HuH-7.5 (cell line): ENCODE data around the gene SPEG.

Experiments used
- DNase-seq: peaks from one replicate; pipeline ENCODE4 v3.0.0; 2011; ENCODE audit warnings: low spot score

The SPEG gene

GRCh38 chr2:219533930-219534661 is 99.5 kb downstream of the SPEG start:
- DNase-seq: no peak

GRCh38 chr2:219536425-219536824 is 101.8 kb downstream of the SPEG start:
- no peak for DNase-seq

DNA sequence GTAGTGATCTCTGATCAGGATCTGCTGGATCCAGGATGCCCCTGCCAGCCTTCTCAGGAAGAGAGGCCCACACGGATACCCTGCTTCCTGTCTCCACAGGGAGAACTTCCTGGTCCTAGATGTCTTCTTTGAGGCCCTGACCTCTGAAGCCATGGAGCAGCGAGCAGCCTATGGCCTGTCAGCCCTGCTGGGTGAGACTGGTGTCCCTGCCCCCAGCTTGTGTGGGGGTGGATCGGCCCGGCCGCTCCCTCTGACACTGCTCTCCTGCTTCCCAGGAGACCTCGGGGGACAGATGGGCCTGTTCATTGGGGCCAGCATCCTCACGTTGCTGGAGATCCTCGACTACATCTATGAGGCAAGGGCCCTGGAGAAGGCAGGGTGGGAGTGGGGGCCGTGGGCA is 102.3 kb downstream of the SPEG start:
- no peak for DNase-seq

GRCh38 chr2:219537657-219538488 is 103.2 kb downstream of the SPEG start:
- no peak for DNase-seq

DNA sequence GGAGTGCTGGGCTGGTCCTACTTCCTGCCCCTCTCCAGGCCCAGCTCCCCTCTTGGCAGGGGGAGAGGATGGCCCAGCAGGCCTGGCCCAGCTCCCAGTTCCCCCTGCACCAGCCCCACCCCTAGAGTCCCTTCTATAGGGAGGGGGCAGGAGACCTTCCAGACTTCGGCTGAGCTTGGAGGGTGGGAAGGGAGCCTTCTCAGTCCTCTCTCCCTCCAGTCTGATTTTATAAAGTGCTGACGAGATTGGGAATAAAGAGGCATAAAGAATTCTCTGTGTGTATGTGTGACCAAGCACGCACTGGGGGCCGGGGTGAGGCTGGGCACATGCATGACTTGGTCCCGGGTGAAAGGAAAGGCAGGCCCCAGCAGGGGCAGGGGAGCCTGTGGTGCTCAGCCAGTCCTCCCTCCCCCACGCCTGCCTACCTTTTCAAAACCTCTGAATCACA is 103.9 kb downstream of the SPEG start:
- DNase-seq: no peak

GRCh38 chr2:219538956-219539788 is 104.5 kb downstream of the SPEG start:
- no peak for DNase-seq

GRCh38 chr2:219539926-219540678 is 105.5 kb downstream of the SPEG start:
- DNase-seq: no peak

DNA sequence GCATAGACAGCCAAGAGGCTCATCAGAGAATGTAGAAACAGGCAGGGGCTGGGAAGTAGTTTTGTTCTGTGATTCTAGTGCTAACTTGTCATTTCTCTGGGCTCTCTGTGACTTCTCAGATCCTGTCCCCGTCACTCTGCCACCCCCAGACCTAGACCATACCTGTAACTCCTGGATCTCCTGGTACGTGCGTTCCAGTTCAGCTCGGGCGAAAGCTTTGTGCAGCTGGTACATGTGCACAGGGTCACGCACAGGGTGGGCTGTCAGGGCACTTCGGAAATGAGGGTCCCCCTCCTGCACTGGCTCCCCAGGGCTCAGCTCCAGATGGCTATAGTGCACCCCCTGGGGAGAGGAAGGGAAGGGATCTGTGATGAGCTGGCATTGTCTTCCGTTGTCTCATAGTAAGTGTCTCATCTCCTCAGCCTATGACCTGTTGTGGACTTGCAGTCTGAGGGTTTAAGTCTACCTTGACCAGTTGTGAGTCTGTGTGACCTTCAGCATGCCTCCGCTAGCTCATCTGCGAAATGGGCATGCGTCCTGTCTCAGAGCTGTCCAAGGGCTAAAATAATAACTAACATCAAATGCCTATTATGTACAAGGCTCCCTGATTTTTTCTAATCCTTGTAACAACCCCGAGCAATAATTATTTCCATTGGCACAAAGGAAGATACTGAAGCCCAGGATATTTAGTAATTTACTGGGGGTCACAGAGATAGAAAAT is 106.3 kb downstream of the SPEG start:
- no peak for DNase-seq

DNA sequence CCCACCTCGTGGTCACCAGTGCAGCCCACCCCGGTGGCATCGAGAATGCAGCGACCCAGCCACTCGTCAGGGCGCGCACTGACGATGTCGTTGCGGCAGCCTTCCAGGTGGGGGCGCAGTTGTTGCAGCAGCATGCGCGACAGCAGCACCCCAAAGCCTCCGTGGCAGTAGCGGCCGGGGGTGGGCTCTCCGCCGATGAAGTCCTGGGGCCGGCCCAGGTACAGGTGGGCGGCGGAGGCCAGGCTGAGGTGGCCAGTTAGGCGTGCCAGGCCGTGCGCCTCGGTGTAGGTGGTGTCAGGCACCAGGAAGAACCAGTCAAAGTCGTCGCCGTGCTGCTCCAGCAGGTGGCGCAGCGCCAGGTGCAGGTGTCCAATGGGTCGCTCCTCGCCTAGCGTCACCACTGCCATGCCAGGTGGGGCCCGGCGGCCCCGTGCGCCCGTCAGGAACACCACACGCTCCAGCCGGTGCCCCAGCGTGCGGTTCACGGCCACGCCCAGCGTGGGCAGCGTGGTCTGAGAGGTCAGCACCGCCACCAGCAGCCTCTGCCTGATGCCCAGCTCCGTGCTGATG is 107.1 kb downstream of the SPEG start:
- DNase-seq: peak; percentile 94

GRCh38 chr2:219542931-219543595 is 108.4 kb downstream of the SPEG start:
- peak; percentile 66 for DNase-seq

DNA sequence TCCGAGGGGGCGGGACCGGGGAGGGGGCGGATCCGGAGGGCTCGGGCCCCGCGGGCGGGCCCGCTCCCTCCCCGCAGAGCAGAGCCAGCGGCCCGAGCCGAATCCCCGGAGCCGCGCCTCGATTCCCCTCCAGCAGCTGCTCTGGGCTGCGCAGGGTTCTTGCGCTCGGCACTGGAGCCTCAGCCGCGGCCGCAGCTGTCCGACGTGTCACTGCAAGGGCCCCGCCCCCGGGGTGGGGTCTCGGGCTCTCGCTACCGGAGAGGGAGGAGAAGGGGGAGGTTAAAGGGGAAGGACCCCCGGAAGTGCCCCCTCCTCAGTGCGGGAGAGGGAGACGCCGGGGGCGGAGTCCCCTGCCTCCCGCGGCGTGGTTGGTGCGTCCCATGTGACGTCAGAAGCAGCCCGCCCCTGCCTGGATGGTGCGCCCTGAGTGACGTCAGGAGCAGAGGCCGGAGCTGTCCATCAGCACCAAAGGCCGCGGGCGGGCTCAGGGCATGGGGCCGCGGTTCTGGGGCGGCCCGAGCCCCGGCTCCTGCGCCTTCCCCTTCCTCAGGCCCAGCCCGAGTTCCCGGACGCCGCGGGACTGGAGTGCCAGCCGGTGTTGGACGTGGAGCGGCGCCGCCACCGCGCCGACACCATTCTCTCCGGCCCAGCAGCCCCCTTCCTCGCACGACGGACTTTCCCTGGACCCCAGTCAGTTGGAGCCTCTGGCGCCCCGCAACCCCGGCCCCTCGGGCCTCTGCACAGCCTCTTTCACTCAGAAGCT is 109.1 kb downstream of the SPEG start, which contains the start of the genes CHPF and TMEM198:
Gene CHPF, minus strand, starts transcription at position 214 of the 763 bp plus-strand sequence. CDS start 271 bp downstream, outside the sequence.
Gene TMEM198, plus strand, starts transcription at position 433 of the 763 bp plus-strand sequence. CDS start 700 bp downstream, outside the sequence.
- DNase-seq: peak; percentile 99

GRCh38 chr2:219544567-219544966 is 109.9 kb downstream of the SPEG start:
- no peak for DNase-seq

DNA sequence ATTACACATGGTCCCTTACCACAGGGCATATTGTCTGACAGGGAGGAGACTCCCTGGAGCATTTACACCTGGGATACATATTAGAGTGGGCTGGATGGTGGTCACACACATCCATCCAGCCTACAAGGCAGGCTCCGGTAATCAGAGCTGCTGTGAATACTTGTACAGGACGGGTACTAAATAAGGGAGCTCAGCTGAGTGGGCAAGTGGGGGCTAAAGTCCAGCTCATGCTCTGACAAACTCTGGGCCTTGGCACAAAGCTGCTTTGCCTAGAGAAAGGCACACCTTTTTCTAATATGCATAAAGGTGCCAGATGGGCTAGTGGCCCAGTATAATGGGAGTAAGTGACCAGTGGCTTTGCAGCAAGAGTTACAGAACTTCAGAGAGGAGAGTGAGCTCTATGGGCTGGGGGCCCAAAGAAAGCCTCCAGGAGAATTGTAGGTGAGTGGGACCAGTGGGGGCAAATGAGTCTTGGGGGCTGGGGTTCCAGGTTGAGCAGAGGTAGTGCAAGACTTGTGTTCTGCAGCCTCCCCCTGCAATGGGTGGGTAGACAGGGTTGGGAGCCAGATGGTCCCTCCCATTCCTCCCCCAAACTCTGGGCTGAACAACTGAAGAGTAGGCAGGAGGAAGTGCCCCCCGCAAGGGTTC is 110.8 kb downstream of the SPEG start:
- DNase-seq: no peak

DNA sequence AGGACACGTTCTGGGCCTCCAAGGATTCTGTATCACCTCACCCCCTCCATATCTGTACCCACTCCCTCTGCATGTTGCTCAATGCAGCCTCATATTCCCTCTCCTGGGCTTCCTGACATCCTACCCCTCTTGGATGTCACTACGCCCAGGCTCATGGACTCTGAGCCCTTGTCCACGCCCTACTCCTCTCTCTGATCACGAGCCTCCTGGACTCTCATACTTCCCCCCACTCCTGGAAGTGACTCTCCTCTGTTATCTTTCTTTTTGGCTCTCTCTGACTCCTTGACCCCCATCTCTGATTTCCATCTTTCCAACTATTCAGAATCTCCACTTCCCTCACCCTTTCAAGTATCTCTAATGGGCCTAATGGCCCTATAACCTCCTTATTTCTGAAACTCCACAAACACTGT is 111.3 kb downstream of the SPEG start:
- DNase-seq: no peak

- no peak for DNase-seq
Observed at GRCh38 chr2:219547621-219548020, 113.0 kb downstream of the SPEG start.
